Progenitor cell of endocrine pancreas (in vitro differentiated cells): ENCODE results near the gene CRLF3. TPM values are rescaled to one million over a fixed set of nuclear protein-coding genes. Genes with fewer than 3 reads are reported as not detected.
A peak's percentile ranks its signal among the peaks of the same experiment; 100 is the strongest.

Source experiments
- DNase-seq: peaks from one replicate; pipeline ENCODE4 v3.0.0; 2021; ENCODE audit warnings: low spot score; ENCODE audit not compliant: unreplicated experiment
- H3K27ac Mint-ChIP-seq: 2 replicates; pipeline ENCODE4 v1.8.0; 2021; ENCODE audit warnings: mild to moderate bottlenecking, moderate library complexity, mixed read lengths
- H3K27me3 Mint-ChIP-seq: 2 replicates; pipeline ENCODE4 v1.8.0; 2021; ENCODE audit warnings: mixed read lengths
- H3K36me3 Mint-ChIP-seq: 2 replicates; pipeline ENCODE4 v1.8.0; 2022; ENCODE audit warnings: mixed read lengths; ENCODE audit not compliant: insufficient read depth
- H3K4me1 Mint-ChIP-seq: 2 replicates; pipeline ENCODE4 v1.8.0; 2021; ENCODE audit warnings: low read depth, mixed read lengths
- H3K4me3 Mint-ChIP-seq: 2 replicates; pipeline ENCODE4 v1.8.0; 2021; ENCODE audit warnings: low read depth, mild to moderate bottlenecking, moderate library complexity, mixed read lengths
- H3K9me3 Mint-ChIP-seq: 2 replicates; pipeline ENCODE4 v1.8.0; 2021; ENCODE audit warnings: low read depth, mixed read lengths
- total RNA-seq: library from RNA; stranded (reverse); gene quantifications from 2 replicates; pipeline ENCODE4 v1.2.1, GENCODE V29; 2021
- TF ChIP-seq, protein P1 (sequence below): fragments of 200-600 bp; sonication (generic); IDR thresholded peaks from one replicate; pipeline ENCODE4 v1.5.0; 2021; ENCODE audit warnings: antibody characterized with exemption, mild to moderate bottlenecking; ENCODE audit not compliant: unreplicated experiment

The CRLF3 gene
- total RNA-seq, 1 donor from 2014 or later, result 11.3 TPM

DNA sequence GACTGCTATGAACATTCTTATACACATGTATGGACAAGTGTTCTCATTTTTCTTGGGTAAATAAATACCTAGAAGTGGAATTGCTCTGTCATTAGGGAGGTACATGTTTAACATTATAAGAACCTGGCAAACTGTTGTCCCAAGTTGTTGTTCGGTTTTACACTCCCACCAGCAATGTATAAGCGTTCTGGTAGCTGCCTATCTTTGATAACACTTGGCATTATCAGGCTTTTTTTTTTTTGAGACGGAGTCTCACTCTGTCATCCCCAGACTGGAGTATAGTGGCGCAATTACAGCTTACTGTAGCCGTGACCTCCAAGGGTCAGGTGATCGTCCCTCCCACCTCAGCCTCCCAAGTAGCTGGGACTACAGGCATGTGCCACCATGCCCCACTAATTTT is 23.5 kb upstream of the CRLF3 start:
- H3K27me3 Mint-ChIP-seq, result no peaks in the 10 kb centered on the region
- no peak overlapping the region for H3K4me3 Mint-ChIP-seq
- peaks cover 7% of the 10 kb centered on the region for H3K36me3 Mint-ChIP-seq
- TF ChIP-seq, protein P1, sequence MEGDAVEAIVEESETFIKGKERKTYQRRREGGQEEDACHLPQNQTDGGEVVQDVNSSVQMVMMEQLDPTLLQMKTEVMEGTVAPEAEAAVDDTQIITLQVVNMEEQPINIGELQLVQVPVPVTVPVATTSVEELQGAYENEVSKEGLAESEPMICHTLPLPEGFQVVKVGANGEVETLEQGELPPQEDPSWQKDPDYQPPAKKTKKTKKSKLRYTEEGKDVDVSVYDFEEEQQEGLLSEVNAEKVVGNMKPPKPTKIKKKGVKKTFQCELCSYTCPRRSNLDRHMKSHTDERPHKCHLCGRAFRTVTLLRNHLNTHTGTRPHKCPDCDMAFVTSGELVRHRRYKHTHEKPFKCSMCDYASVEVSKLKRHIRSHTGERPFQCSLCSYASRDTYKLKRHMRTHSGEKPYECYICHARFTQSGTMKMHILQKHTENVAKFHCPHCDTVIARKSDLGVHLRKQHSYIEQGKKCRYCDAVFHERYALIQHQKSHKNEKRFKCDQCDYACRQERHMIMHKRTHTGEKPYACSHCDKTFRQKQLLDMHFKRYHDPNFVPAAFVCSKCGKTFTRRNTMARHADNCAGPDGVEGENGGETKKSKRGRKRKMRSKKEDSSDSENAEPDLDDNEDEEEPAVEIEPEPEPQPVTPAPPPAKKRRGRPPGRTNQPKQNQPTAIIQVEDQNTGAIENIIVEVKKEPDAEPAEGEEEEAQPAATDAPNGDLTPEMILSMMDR, result no peak
- H3K27ac Mint-ChIP-seq, result no peak overlapping the region
- DNase-seq, result no peak
- H3K9me3 Mint-ChIP-seq, result no peaks in the 10 kb centered on the region
- no peaks in the 10 kb centered on the region for H3K4me1 Mint-ChIP-seq

GRCh38 chr17:30840771-30841170 is 16.3 kb upstream of the CRLF3 start:
- no peak overlapping the region for H3K27ac Mint-ChIP-seq
- no peaks in the 10 kb centered on the region for H3K9me3 Mint-ChIP-seq
- no peak overlapping the region for H3K4me3 Mint-ChIP-seq
- TF ChIP-seq, protein P1, result no peak
- no peak for DNase-seq
- H3K36me3 Mint-ChIP-seq, result peaks cover 7% of the 10 kb centered on the region
- no peaks in the 10 kb centered on the region for H3K4me1 Mint-ChIP-seq
- H3K27me3 Mint-ChIP-seq, result no peaks in the 10 kb centered on the region

- no peaks in the 10 kb centered on the region for H3K27me3 Mint-ChIP-seq
- H3K9me3 Mint-ChIP-seq, result no peaks in the 10 kb centered on the region
- TF ChIP-seq, protein P1, result no peak
- no peak for DNase-seq
- H3K36me3 Mint-ChIP-seq, result peaks cover 10% of the 10 kb centered on the region
- H3K27ac Mint-ChIP-seq, result no peak overlapping the region
- H3K4me3 Mint-ChIP-seq, result no peak overlapping the region
- no peaks in the 10 kb centered on the region for H3K4me1 Mint-ChIP-seq
These were observed 13.8 kb upstream of the CRLF3 start for GRCh38 chr17:30838202-30838807.

GRCh38 chr17:30832438-30833124 is 8.1 kb upstream of the CRLF3 start:
- peak overlapping the region; percentile 98 for H3K27ac Mint-ChIP-seq
- TF ChIP-seq, protein P1, result no peak
- no peak for DNase-seq
- H3K4me3 Mint-ChIP-seq, result peak overlapping the region; percentile 95
- peaks cover 8% of the 10 kb centered on the region for H3K36me3 Mint-ChIP-seq
- H3K4me1 Mint-ChIP-seq, result peaks cover 14% of the 10 kb centered on the region
- no peaks in the 10 kb centered on the region for H3K9me3 Mint-ChIP-seq
- no peaks in the 10 kb centered on the region for H3K27me3 Mint-ChIP-seq

GRCh38 chr17:30831663-30832437 is 7.4 kb upstream of the CRLF3 start, which contains the start of gene ATAD5:
Gene ATAD5, plus strand, starts transcription at chr17:30831966. Its CDS starts 382 bp downstream, at chr17:30832348.
- Mint-ChIP-seq H3K27me3 (no peaks in the 10 kb centered on the region), H3K4me1 (peaks cover 14% of the 10 kb centered on the region), H3K9me3 (no peaks in the 10 kb centered on the region), H3K27ac (peak within 1 kb of the TSS; percentile 98), H3K4me3 (peak within 1 kb of the TSS; percentile 95), H3K36me3 (peaks cover 8% of the 10 kb centered on the region)
- DNase-seq, result peak; percentile 82
- TF ChIP-seq, protein P1, result no peak
